Endothelial cell (in vitro differentiated cells): ENCODE measurements around the gene ELAVL2. TPM values are rescaled to one million over a fixed set of nuclear protein-coding genes. Genes with fewer than 3 reads are reported as not detected.

ENCODE experiments used
- DNase-seq: peaks from one replicate; pipeline ENCODE4 v3.0.0; 2021; ENCODE audit warnings: low spot score
- H3K27ac Mint-ChIP-seq: one replicate; pipeline ENCODE4 v1.8.0; 2021; ENCODE audit warnings: mixed read lengths, inconsistent platforms; ENCODE audit not compliant: unreplicated experiment
- H3K27me3 Mint-ChIP-seq: one replicate; pipeline ENCODE4 v1.8.0; 2021; ENCODE audit warnings: mild to moderate bottlenecking, moderate library complexity, mixed read lengths, inconsistent platforms; ENCODE audit not compliant: unreplicated experiment
- H3K36me3 Mint-ChIP-seq: one replicate; pipeline ENCODE4 v1.8.0; 2021; ENCODE audit warnings: mild to moderate bottlenecking, low read depth, mixed read lengths, inconsistent platforms; ENCODE audit not compliant: unreplicated experiment
- H3K4me1 Mint-ChIP-seq: one replicate; pipeline ENCODE4 v1.8.0; 2021; ENCODE audit warnings: mild to moderate bottlenecking, mixed read lengths, inconsistent platforms; ENCODE audit not compliant: unreplicated experiment
- H3K4me3 Mint-ChIP-seq: one replicate; pipeline ENCODE4 v1.8.0; 2021; ENCODE audit warnings: mild to moderate bottlenecking, mixed read lengths, inconsistent platforms; ENCODE audit not compliant: unreplicated experiment
- H3K9me3 Mint-ChIP-seq: one replicate; pipeline ENCODE4 v1.8.0; 2021; ENCODE audit warnings: mixed read lengths, inconsistent platforms; ENCODE audit not compliant: unreplicated experiment
- CTCF ChIP-seq: fragments of 200-600 bp; sonication (generic); IDR thresholded peaks from one replicate; pipeline ENCODE4 v1.5.0; 2021; ENCODE audit warnings: antibody characterized with exemption; ENCODE audit not compliant: unreplicated experiment
- total RNA-seq: library from RNA; stranded (reverse); fragmentation: NEBNext Ultra II Directional; extraction: Animal tissue kit (Norgen Biotek cat#: 25700); gene quantifications from one replicate; pipeline ENCODE4 v1.2.1, GENCODE V29; 2021; ENCODE audit not compliant: unreplicated experiment

ELAVL2 gene
- total RNA-seq, 1 donor from 2014 or later: 10.3 TPM

GRCh38 chr9:23663125-23663524 lies 162.9 kb downstream of the ELAVL2 start:
- Mint-ChIP-seq H3K4me3 (no peak overlapping the region), H3K9me3 (no peaks in the 10 kb centered on the region), H3K36me3 (peaks cover 3% of the 10 kb centered on the region), H3K27ac (no peak overlapping the region), H3K4me1 (no peaks in the 10 kb centered on the region), H3K27me3 (peaks cover 4% of the 10 kb centered on the region)
- no peak for TF ChIP-seq CTCF
- DNase-seq: no peak

- H3K4me3 Mint-ChIP-seq: no peak overlapping the region
- H3K36me3 Mint-ChIP-seq: no peaks in the 10 kb centered on the region
- no peak for TF ChIP-seq CTCF
- no peak overlapping the region for H3K27ac Mint-ChIP-seq
- H3K4me1 Mint-ChIP-seq: no peaks in the 10 kb centered on the region
- no peak for DNase-seq
- no peaks in the 10 kb centered on the region for H3K9me3 Mint-ChIP-seq
- peaks cover 4% of the 10 kb centered on the region for H3K27me3 Mint-ChIP-seq
Observed at GRCh38 chr9:23662320-23662719, 163.7 kb downstream of the ELAVL2 start.

GRCh38 chr9:23659346-23660006 lies 166.6 kb downstream of the ELAVL2 start:
- peaks cover 4% of the 10 kb centered on the region for H3K36me3 Mint-ChIP-seq
- no peaks in the 10 kb centered on the region for H3K9me3 Mint-ChIP-seq
- no peak for TF ChIP-seq CTCF
- peaks cover 5% of the 10 kb centered on the region for H3K27me3 Mint-ChIP-seq
- no peak for DNase-seq
- no peak overlapping the region for H3K27ac Mint-ChIP-seq
- H3K4me3 Mint-ChIP-seq: no peak overlapping the region
- H3K4me1 Mint-ChIP-seq: no peaks in the 10 kb centered on the region

- no peak overlapping the region for H3K27ac Mint-ChIP-seq
- H3K9me3 Mint-ChIP-seq: no peaks in the 10 kb centered on the region
- H3K4me1 Mint-ChIP-seq: no peaks in the 10 kb centered on the region
- DNase-seq: no peak
- H3K27me3 Mint-ChIP-seq: peaks cover 5% of the 10 kb centered on the region
- H3K4me3 Mint-ChIP-seq: no peak overlapping the region
- no peak for TF ChIP-seq CTCF
- H3K36me3 Mint-ChIP-seq: peaks cover 4% of the 10 kb centered on the region
Observed at GRCh38 chr9:23658376-23659258, 167.4 kb downstream of the ELAVL2 start.

GRCh38 chr9:23651051-23651450 lies 175.0 kb downstream of the ELAVL2 start:
- no peak for TF ChIP-seq CTCF
- Mint-ChIP-seq H3K27ac (no peak overlapping the region), H3K9me3 (no peaks in the 10 kb centered on the region), H3K4me1 (no peaks in the 10 kb centered on the region), H3K36me3 (no peaks in the 10 kb centered on the region), H3K4me3 (no peak overlapping the region), H3K27me3 (peaks cover 2% of the 10 kb centered on the region)
- DNase-seq: no peak
